AG04450 (cell line): Measurements from ENCODE around the gene RAD54L. TPM values are rescaled to one million over a fixed set of nuclear protein-coding genes. Genes with fewer than 3 reads are reported as not detected.
A peak's percentile ranks its signal among the peaks of the same experiment; 100 is the strongest.

Experiments used
- CTCF ChIA-PET: fragments of 300-600, 350-600 bp; formaldehyde crosslinking; extraction: SDS; loops from one replicate; lab custom pipeline; 2022; ENCODE audit warnings: antibody characterized with exemption, inconsistent platforms; lab: Charles Lee
- POLR2A ChIA-PET: fragments of 350-600 bp; formaldehyde crosslinking; extraction: SDS; loops from one replicate; lab custom pipeline; 2021; ENCODE audit warnings: antibody characterized with exemption, inconsistent platforms; lab: Yijun Ruan, JAX
- DNase-seq: peaks from one replicate; pipeline ENCODE4 v3.0.0-alpha.2; 2011; ENCODE audit warnings: low read depth, low spot score
- H3K27ac ChIP-seq: one replicate; pipeline ENCODE4 v1.5.1; 2012; ENCODE audit warnings: low read depth, low read length, control low read depth
- H3K27me3 ChIP-seq: one replicate; pipeline ENCODE4 v1.6.0; 2012; ENCODE audit warnings: low read length; ENCODE audit not compliant: control insufficient read depth, insufficient read depth
- H3K4me3 ChIP-seq: 2 replicates; pipeline ENCODE4 v1.5.1; 2011; ENCODE audit warnings: mild to moderate bottlenecking, low read depth, low read length, control low read depth
- H3K9me3 ChIP-seq: 2 replicates; pipeline ENCODE4 v1.5.1; 2012; ENCODE audit warnings: low read length; ENCODE audit not compliant: control insufficient read depth, insufficient read depth
- CTCF ChIP-seq: IDR thresholded peaks from 2 replicates; pipeline ENCODE4 v1.5.1; 2011; ENCODE audit warnings: low read depth, low read length, control low read depth, inconsistent platforms
- polyA plus RNA-seq: library from polyadenylated mRNA; depleted of rRNA; stranded (reverse); fragments of >200 nt; gene quantifications from 2 replicates; pipeline ENCODE4 v1.2.3, GENCODE V29; 2011

RAD54L gene
- polyA plus RNA-seq, 1 experiment, result 1.9 TPM

GRCh38 chr1:46302641-46303037 is 55.1 kb downstream of the RAD54L start:
- no peak for TF ChIP-seq CTCF
- H3K4me3 ChIP-seq, result peak overlapping the region; percentile 86
- no peaks in the 10 kb centered on the region; the same call in 1 of the 2 replicates for H3K9me3 ChIP-seq
- H3K27ac ChIP-seq, result peak overlapping the region; percentile 95
- no peak for DNase-seq
- POLR2A ChIA-PET, result interaction anchor here (0.7 to 2.0 kb wide), 9 partner anchors 11 to 55 kb away, joined by 3 to 17 read pairs (median 4); partner anchors contain the start of genes NSUN4 and RAD54L
- no peaks in the 10 kb centered on the region for H3K27me3 ChIP-seq
- CTCF ChIA-PET, result interaction anchor here (1.9 to 2.5 kb wide), 2 partner anchors 38 to 45 kb away, joined by 12 read pairs; partner anchors contain the start of gene NSUN4

- H3K27me3 ChIP-seq, result no peaks in the 10 kb centered on the region
- no peak for TF ChIP-seq CTCF
- ChIA-PET CTCF (interaction anchor here (0.8 to 2.5 kb wide), 4 partner anchors 37 to 59 kb away, joined by 3 to 12 read pairs (median 12); partner anchors contain the start of gene NSUN4), POLR2A (interaction anchor here (0.6 to 2.0 kb wide), 10 partner anchors 10 to 56 kb away, joined by 3 to 17 read pairs (median 4); partner anchors contain the start of genes NSUN4 and RAD54L)
- DNase-seq, result peak; percentile 95
- peak within 1 kb of the TSS; percentile 86 for H3K4me3 ChIP-seq
- no peaks in the 10 kb centered on the region; the same call in 1 of the 2 replicates for H3K9me3 ChIP-seq
- H3K27ac ChIP-seq, result peak within 1 kb of the TSS; percentile 95
These were observed 55.7 kb downstream of the RAD54L start, which contains the start of the genes LRRC41 and UQCRH for GRCh38 chr1:46303038-46303871. LRRC41 (minus strand) TSS chr1:46303616; CDS start chr1:46303322, 294 bp downstream. UQCRH (plus strand) TSS chr1:46303698; CDS start chr1:46303767, 69 bp downstream.

DNA sequence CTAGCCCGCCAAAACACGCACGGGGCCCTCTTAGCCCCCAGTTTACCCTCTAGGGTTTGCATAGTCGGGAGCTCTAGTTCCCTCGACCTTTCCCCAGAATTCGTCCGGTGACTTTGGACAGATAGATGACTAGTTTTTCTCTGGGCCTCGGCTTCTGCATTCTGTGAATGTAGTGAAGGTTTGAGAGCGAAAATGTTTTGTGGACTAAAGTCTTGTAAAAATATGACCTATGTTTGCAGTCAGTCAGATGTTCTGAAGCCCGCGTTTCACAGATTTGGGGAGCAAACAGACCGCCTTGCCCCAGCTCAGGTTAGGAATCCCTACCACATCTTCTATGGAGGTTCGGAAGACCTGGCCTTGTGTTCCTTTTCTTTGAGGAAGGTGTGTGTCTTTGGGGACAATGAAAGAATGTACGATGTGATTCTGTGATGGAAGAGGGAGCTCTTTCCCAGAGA is 56.3 kb downstream of the RAD54L start:
- POLR2A ChIA-PET, result interaction anchor here (1.2 to 2.0 kb wide), 5 partner anchors 13 to 57 kb away, joined by 3 to 17 read pairs (median 6); partner anchors contain the start of genes NSUN4 and RAD54L
- Histone ChIP-seq H3K4me3 (peak overlapping the region; percentile 86), H3K27ac (peak overlapping the region; percentile 77), H3K27me3 (no peaks in the 10 kb centered on the region), H3K9me3 (no peaks in the 10 kb centered on the region; the same call in 1 of the 2 replicates)
- no peak for TF ChIP-seq CTCF
- CTCF ChIA-PET, result interaction anchor here (0.8 to 2.5 kb wide), 5 partner anchors 36 to 59 kb away, joined by 3 to 12 read pairs (median 11); partner anchors contain the start of gene NSUN4
- no peak for DNase-seq

DNA sequence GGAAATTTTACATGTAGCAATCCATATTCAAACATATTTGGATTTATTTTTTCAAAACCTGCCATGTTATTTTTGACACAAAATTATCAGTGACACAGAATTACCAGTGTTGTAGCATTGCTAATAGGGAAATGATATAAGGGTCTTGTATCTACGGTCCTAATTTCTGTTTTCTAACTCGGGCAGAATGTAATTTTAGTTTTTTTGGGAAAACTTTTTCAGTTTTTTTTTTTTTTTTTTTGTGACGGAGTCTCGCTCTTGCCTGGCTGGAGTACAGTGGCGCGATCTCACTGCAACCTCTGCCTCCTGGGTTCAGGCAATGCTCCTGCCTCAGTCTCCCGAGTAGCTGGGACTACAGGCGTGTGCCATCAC is 58.6 kb downstream of the RAD54L start:
- no peak overlapping the region for H3K4me3 ChIP-seq
- ChIA-PET CTCF (interaction anchor here (3.4 kb wide), 1 partner anchor 41 kb away, joined by 12 read pairs; no protein-coding TSS in a partner anchor), POLR2A (no interaction called here)
- H3K27me3 ChIP-seq, result no peaks in the 10 kb centered on the region
- no peak for DNase-seq
- TF ChIP-seq CTCF, result no peak
- no peaks in the 10 kb centered on the region; the same call in 1 of the 2 replicates for H3K9me3 ChIP-seq
- no peak overlapping the region for H3K27ac ChIP-seq
